AG10803 (cell line): ENCODE results near the gene GBE1.

Source experiments
- DNase-seq: peaks from one replicate; pipeline ENCODE4 v3.0.0; 2010; ENCODE audit warnings: low read depth
- H3K4me3 ChIP-seq: 2 replicates; pipeline ENCODE4 v1.5.1; 2011; ENCODE audit warnings: mild to moderate bottlenecking, low read length, control low read depth
- TF ChIP-seq, protein P1 (sequence below): conservative IDR thresholded peaks from 2 replicates; pipeline ENCODE4 v1.5.1; 2011; ENCODE audit warnings: mild to moderate bottlenecking, low read length, control low read depth, inconsistent platforms

GBE1 gene

DNA sequence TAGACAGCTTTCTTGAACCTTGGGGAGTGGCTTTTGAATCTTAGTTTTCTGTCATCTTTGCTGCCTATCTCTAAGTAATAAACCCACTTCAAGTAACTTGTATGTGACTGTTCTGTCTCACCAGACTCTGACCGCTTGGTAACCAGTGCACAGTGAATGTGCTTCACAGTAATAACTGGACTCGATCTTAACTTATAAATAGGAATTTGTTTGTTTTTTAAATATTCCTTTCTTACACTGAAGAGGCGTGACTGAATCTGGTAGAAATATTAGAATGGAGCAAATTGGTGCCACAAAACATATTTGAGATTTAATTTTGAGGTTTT, 318.0 kb downstream of the GBE1 start:
- DNase-seq, result no peak
- TF ChIP-seq, protein P1, sequence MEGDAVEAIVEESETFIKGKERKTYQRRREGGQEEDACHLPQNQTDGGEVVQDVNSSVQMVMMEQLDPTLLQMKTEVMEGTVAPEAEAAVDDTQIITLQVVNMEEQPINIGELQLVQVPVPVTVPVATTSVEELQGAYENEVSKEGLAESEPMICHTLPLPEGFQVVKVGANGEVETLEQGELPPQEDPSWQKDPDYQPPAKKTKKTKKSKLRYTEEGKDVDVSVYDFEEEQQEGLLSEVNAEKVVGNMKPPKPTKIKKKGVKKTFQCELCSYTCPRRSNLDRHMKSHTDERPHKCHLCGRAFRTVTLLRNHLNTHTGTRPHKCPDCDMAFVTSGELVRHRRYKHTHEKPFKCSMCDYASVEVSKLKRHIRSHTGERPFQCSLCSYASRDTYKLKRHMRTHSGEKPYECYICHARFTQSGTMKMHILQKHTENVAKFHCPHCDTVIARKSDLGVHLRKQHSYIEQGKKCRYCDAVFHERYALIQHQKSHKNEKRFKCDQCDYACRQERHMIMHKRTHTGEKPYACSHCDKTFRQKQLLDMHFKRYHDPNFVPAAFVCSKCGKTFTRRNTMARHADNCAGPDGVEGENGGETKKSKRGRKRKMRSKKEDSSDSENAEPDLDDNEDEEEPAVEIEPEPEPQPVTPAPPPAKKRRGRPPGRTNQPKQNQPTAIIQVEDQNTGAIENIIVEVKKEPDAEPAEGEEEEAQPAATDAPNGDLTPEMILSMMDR, result no peak
- no peak overlapping the region for H3K4me3 ChIP-seq

DNA sequence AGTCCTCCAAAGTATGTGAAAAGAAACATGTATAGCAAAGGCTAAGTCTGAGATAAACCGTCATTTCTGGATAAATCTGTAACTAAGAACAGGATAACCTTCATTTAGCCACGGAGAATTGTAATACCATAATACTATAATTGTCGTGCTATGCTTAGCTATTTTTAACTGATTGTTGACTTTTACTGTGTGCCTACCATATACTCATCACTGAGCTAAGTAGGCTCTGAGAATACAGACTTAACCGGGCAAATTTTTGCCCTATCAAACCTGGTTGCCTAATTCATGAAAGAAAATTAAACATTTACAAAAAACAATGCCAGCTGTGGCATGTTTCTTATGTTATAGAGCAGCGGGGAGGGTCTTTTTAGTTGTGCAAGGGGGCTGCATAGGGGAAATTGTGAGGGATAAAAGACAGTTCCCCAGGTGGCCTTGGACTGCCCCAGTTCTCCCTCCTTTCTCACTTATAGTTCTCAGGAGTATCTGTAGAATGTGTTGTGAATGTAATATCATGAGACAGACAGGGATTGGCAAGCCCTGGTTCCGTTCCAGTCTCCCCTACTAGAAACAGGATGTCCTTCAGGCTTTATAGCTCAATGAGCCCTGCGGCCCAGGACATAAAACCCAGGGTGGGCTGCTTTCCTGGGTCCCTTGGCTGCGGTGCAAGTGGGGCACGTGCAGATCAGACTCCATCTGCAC, 318.5 kb downstream of the GBE1 start:
- H3K4me3 ChIP-seq, result no peak overlapping the region
- DNase-seq, result no peak
- TF ChIP-seq, protein P1, result no peak

DNA sequence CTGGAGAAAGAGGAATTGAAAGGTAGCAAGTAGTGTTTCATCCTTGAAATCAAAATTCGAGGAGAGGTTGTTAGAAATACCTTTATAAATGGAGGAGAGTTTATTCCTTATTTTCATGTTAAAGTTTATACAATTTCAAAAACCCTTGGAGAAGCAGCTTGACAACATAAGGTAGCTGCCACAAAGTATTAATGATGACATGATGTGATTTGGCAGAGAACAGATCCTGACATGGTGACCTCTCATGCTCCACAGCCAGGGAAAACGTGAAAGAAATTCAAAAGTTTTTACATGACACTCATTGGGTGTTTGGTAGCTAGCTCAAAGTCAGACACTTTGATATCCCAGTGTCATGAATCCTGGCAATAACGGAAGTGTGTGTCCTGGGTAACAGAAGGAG, 320.8 kb downstream of the GBE1 start:
- DNase-seq, result no peak
- H3K4me3 ChIP-seq, result no peak overlapping the region
- TF ChIP-seq, protein P1, result no peak
